ENCODE results near the gene RPS15A. TPM values are rescaled to one million over a fixed set of nuclear protein-coding genes. Genes with fewer than 3 reads are reported as not detected.

RPS15A gene
- total RNA-seq, 1 experiment from 2014 or later = 1,977 TPM

DNA sequence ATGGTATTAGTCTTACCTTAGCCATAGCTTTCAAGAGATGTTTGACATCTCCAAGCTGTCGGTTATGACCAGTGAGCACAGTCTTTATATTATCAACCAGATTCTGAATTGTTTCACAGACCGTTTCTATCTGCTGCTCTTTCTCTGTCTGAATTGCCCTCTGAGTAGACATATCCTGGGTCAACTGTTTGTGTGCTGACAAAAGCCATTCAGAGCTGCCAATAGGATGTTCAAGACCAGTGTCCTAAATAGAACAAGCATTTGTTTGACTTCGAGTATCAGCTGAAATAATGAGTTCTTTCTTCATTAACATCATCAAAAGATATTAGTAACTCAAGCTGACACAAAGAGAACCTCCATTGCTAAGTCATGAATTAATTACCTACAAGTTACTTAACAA lies 26.2 kb upstream of the RPS15A start:
- H3K27ac ChIP-seq = no peak overlapping the region
- no TSS peak for BruUV-seq (replicated peaks)
- H3K4me1 ChIP-seq (replicated peaks; ENCODE audit: insufficient read depth) = no peaks in the 10 kb centered on the region
- DNase-seq = no peak
- no peak overlapping the region for H2AFZ ChIP-seq
- H3K4me2 ChIP-seq = no peak overlapping the region
- peaks cover 38% of the 10 kb centered on the region for H3K36me3 ChIP-seq (ENCODE audit: low read depth)
- ChIA-PET POLR2A (ENCODE audit: unreplicated experiment) (no interaction called here), CTCF (no interaction called here)
- TF ChIP-seq, protein P1, sequence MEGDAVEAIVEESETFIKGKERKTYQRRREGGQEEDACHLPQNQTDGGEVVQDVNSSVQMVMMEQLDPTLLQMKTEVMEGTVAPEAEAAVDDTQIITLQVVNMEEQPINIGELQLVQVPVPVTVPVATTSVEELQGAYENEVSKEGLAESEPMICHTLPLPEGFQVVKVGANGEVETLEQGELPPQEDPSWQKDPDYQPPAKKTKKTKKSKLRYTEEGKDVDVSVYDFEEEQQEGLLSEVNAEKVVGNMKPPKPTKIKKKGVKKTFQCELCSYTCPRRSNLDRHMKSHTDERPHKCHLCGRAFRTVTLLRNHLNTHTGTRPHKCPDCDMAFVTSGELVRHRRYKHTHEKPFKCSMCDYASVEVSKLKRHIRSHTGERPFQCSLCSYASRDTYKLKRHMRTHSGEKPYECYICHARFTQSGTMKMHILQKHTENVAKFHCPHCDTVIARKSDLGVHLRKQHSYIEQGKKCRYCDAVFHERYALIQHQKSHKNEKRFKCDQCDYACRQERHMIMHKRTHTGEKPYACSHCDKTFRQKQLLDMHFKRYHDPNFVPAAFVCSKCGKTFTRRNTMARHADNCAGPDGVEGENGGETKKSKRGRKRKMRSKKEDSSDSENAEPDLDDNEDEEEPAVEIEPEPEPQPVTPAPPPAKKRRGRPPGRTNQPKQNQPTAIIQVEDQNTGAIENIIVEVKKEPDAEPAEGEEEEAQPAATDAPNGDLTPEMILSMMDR (conservative IDR thresholded peaks at IDR 0.05) = no peak
- TF ChIP-seq EZH2 (IDR thresholded peaks at IDR 0.05; ENCODE audit: low read depth) = no peak
- no peaks in the 10 kb centered on the region for H3K27me3 ChIP-seq (ENCODE audit: insufficient read depth, low read depth)
- H3F3A ChIP-seq (ENCODE audit: insufficient read depth, low read depth) = peaks cover 32% of the 10 kb centered on the region
- no peaks in the 10 kb centered on the region for H3K9me2 ChIP-seq (ENCODE audit: insufficient read depth)
- intact Hi-C loops (cut with micrococcal nuclease; ENCODE audit: unreplicated experiment) = no loop called here
- H3K9me3 ChIP-seq (ENCODE audit: insufficient read depth, low read depth) = no peaks in the 10 kb centered on the region
- H3K4me3 ChIP-seq = no peak overlapping the region
- no peaks in the 10 kb centered on the region for H3K79me2 ChIP-seq (ENCODE audit: low read depth)
- no peaks in the 10 kb centered on the region for H4K20me1 ChIP-seq (ENCODE audit: insufficient read depth)

DNA sequence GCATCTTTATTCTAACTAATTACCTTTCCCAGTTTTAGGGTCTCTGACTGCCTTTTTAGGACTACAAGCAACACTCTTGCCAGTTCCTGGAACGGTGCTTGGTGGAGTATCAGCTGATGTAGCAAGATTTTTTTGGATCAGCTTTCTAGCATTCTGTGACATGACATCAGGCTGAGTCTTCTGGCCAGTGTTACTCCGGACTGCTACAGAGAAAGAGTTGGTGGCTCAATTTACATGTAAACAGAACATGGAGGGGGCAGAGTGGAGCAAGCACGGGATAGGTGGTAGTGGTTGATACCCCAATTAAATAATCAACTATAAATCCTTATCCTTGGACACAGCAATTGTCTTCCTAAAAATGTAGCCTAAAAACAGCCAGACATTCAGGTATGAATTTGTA lies 21.8 kb upstream of the RPS15A start:
- TF ChIP-seq, protein P1 (conservative IDR thresholded peaks at IDR 0.05) = no peak
- no peak for TF ChIP-seq EZH2 (IDR thresholded peaks at IDR 0.05; ENCODE audit: low read depth)

DNA sequence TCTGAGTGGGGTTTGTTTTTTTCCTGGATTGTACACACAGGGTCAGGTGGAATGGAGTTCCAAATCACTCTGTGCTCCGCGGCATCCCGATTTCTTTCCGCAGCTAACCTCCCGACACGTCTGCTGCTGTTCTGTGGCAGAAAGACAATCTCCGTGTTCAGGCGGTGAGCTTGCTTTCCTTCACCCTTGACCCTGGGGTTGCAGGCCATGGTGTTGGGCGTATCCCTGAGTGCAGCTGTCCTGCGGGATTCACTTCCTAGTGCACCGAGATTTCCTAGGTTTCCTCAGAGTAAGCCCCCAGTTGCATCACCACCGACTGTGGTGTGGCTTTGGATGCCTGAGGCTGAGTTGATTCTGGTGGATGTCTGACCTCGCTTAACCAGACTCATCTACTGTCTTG lies 19.0 kb upstream of the RPS15A start:
- Histone ChIP-seq H2AFZ (no peak overlapping the region), H3K4me1 (replicated peaks; ENCODE audit: insufficient read depth) (peaks cover 8% of the 10 kb centered on the region; the same call in 1 of the 2 replicates), H3K79me2 (ENCODE audit: low read depth) (no peaks in the 10 kb centered on the region), H3K27ac (no peak overlapping the region), H3K4me3 (no peak overlapping the region), H3K36me3 (ENCODE audit: low read depth) (peaks cover 35% of the 10 kb centered on the region), H3K27me3 (ENCODE audit: insufficient read depth, low read depth) (no peaks in the 10 kb centered on the region), H3K9me2 (ENCODE audit: insufficient read depth) (no peaks in the 10 kb centered on the region), H4K20me1 (ENCODE audit: insufficient read depth) (no peaks in the 10 kb centered on the region), H3K4me2 (no peak overlapping the region), H3F3A (ENCODE audit: insufficient read depth, low read depth) (peaks cover 29% of the 10 kb centered on the region), H3K9me3 (ENCODE audit: insufficient read depth, low read depth) (no peaks in the 10 kb centered on the region)
- no peak for DNase-seq
- intact Hi-C loops (cut with micrococcal nuclease; ENCODE audit: unreplicated experiment) = no loop called here
- ChIA-PET POLR2A (ENCODE audit: unreplicated experiment) (no interaction called here), CTCF (no interaction called here)
- TF ChIP-seq, protein P1 (conservative IDR thresholded peaks at IDR 0.05) = no peak
- TF ChIP-seq EZH2 (IDR thresholded peaks at IDR 0.05; ENCODE audit: low read depth) = no peak
- no TSS peak for BruUV-seq (replicated peaks)

More for the DNA sequence above, 21.8 kb upstream of the RPS15A start:
- ChIA-PET CTCF (no interaction called here), POLR2A (ENCODE audit: unreplicated experiment) (no interaction called here)
- Histone ChIP-seq H3F3A (ENCODE audit: insufficient read depth, low read depth) (peaks cover 34% of the 10 kb centered on the region), H3K4me1 (replicated peaks; ENCODE audit: insufficient read depth) (no peaks in the 10 kb centered on the region), H3K27me3 (ENCODE audit: insufficient read depth, low read depth) (no peaks in the 10 kb centered on the region), H3K9me2 (ENCODE audit: insufficient read depth) (no peaks in the 10 kb centered on the region), H2AFZ (no peak overlapping the region), H3K36me3 (ENCODE audit: low read depth) (peaks cover 54% of the 10 kb centered on the region), H3K79me2 (ENCODE audit: low read depth) (no peaks in the 10 kb centered on the region), H3K9me3 (ENCODE audit: insufficient read depth, low read depth) (no peaks in the 10 kb centered on the region), H3K4me3 (no peak overlapping the region), H3K4me2 (no peak overlapping the region), H4K20me1 (ENCODE audit: insufficient read depth) (no peaks in the 10 kb centered on the region), H3K27ac (no peak overlapping the region)
- no peak for DNase-seq
- intact Hi-C loops (cut with micrococcal nuclease; ENCODE audit: unreplicated experiment) = no loop called here
- BruUV-seq (replicated peaks) = no TSS peak

All from PC-9 (cell line).